HUES48 (cell line): ENCODE measurements around the gene ACOXL.

Experiments used
- H3K27ac ChIP-seq: one replicate; pipeline ENCODE4 v1.7.0; 2013; ENCODE audit warnings: low read depth, low read length, inconsistent platforms
- H3K27me3 ChIP-seq: 2 replicates; pipeline ENCODE4 v1.6.1; 2013; ENCODE audit warnings: mild to moderate bottlenecking, low read length; ENCODE audit not compliant: control insufficient read depth, insufficient read depth
- H3K36me3 ChIP-seq: 2 replicates; pipeline ENCODE4 v1.6.1; 2013; ENCODE audit warnings: low read length; ENCODE audit not compliant: control insufficient read depth, insufficient read depth
- H3K4me1 ChIP-seq: 2 replicates; pipeline ENCODE4 v1.6.1; 2013; ENCODE audit warnings: mild to moderate bottlenecking, low read length; ENCODE audit not compliant: control insufficient read depth, insufficient read depth
- H3K4me3 ChIP-seq: 2 replicates; pipeline ENCODE4 v1.5.1; 2013; ENCODE audit warnings: mild to moderate bottlenecking, low read depth, low read length
- H3K9ac ChIP-seq: 2 replicates; pipeline ENCODE4 v1.6.1; 2013; ENCODE audit warnings: mild to moderate bottlenecking, low read depth, low read length, moderate library complexity
- H3K9me3 ChIP-seq: 2 replicates; pipeline ENCODE4 v1.6.1; 2013; ENCODE audit warnings: low read length; ENCODE audit not compliant: control insufficient read depth, insufficient read depth

The ACOXL gene

DNA sequence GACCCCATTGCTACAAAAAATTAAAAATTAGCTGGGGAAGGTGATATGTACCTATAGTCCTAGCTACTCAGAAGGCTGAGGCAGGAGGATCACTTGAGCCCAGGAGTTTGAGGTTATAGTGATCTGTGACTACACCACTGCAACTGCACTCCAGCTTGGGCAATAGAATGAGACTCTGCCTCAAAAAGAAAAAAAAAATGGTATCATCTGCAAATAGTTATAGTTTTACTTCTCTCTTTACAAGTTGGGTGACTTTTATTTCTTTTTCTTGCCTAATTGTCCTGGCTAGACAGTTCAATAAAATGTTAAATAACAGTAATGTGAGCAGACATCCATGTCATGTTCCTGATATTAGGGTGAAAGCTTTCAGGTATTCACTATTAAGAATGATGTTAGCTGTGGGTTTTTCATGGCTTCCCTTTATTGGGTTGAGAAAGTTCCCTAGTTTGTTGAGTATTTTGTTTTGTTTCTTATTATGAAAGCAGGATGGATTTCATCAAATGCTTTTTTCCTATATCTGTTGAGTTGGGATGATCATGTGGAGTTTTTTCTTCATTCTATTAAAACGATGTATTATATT is 24.9 kb upstream of the ACOXL start:
- Histone ChIP-seq H3K27ac (no peak overlapping the region), H3K27me3 (no peaks in the 10 kb centered on the region; the same call in 1 of the 2 replicates), H3K9me3 (no peaks in the 10 kb centered on the region), H3K36me3 (no peaks in the 10 kb centered on the region), H3K4me3 (no peak overlapping the region), H3K4me1 (peaks cover 18% of the 10 kb centered on the region), H3K9ac (no peak overlapping the region)

DNA sequence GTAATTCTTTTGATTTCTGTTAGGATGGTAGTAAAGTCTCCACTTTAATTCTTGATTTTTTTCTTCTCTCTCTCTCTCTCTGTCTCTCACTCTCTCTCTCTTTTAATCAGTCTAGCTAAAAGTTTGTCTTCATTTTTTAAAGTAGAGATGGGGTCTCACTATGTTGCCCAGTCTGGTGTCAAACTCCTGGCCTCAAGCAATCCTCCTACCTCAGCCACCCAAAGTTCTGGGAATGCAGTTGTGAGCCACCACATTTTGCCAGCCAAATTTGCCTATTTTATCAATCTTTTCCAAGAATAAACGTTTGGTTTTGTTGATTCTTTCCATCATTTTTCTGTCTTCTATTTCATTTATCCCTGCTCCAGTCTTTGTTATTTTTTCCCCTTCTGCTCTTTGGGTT is 23.9 kb upstream of the ACOXL start:
- H3K4me3 ChIP-seq: no peak overlapping the region
- H3K27me3 ChIP-seq: no peaks in the 10 kb centered on the region; the same call in 1 of the 2 replicates
- H3K36me3 ChIP-seq: no peaks in the 10 kb centered on the region

DNA sequence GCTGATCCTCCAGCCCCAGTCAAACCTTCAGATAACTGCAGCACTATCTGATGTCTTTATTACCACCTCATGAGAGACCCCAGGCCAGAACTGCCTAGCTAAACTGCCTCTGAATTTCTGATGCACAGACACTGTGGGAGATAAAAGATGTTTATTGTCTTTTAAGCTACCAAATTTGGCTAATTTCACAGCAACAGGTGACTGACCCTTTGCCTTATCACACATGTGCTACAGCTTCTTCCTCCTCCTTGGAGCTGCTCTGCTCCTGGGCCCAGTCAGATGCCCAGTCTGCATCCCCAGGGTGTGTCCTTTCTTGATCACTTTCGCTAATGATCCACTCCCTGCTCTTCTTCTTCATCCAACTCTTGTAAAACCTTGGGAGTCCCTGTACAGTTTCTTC is 19.6 kb upstream of the ACOXL start:
- H3K4me3 ChIP-seq: no peak overlapping the region
- no peak overlapping the region for H3K9ac ChIP-seq
- H3K4me1 ChIP-seq: no peaks in the 10 kb centered on the region
- H3K9me3 ChIP-seq: no peaks in the 10 kb centered on the region
- H3K36me3 ChIP-seq: no peaks in the 10 kb centered on the region
- H3K27me3 ChIP-seq: no peaks in the 10 kb centered on the region; the same call in 1 of the 2 replicates
- H3K27ac ChIP-seq: no peak overlapping the region

More for the DNA sequence above, 23.9 kb upstream of the ACOXL start:
- H3K27ac ChIP-seq: no peak overlapping the region
- H3K9ac ChIP-seq: no peak overlapping the region
- H3K9me3 ChIP-seq: no peaks in the 10 kb centered on the region
- H3K4me1 ChIP-seq: peaks cover 8% of the 10 kb centered on the region

DNA sequence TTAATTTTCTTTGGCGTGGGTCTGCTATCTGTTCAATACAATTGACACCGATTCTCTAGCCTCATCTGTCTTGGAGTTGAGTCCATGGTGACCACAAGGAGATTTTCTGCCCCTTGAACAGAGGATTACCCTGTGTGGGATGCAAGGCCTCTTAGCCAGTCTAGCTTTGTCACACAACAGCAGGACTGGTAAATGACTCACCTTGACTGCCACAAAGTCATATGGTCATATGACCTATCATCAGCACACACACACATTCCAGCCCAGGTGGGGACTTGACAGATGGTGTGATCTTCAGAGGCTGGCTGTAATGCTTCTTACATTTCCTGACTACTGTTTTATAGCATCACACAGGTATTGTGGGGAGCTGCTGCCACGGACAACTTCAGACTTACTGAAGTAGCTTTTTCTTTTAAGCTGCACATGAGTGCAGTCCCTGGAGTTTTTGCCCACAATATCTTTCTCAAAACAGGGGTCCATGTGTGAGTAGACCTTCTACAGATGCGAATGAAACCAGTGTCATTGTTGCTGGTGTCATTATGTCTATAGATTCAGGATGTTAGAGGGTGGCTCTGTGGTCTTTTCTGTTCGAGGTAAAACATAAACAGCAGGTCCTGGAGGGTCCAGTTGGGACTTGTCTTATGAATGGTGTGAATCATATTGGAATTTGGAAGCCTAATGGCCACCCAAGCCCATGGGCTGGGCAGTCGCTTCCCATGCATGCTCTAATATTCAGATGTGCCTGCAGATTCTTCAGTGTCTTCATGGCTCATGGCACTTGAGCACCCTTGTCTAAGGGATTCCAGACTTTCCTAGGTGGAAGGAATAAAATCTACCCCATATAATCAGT is 18.6 kb upstream of the ACOXL start:
- no peaks in the 10 kb centered on the region for H3K9me3 ChIP-seq
- no peaks in the 10 kb centered on the region for H3K36me3 ChIP-seq
- no peak overlapping the region for H3K4me3 ChIP-seq
- no peaks in the 10 kb centered on the region; the same call in 1 of the 2 replicates for H3K27me3 ChIP-seq
- no peak overlapping the region for H3K27ac ChIP-seq
- no peaks in the 10 kb centered on the region for H3K4me1 ChIP-seq
- no peak overlapping the region for H3K9ac ChIP-seq

DNA sequence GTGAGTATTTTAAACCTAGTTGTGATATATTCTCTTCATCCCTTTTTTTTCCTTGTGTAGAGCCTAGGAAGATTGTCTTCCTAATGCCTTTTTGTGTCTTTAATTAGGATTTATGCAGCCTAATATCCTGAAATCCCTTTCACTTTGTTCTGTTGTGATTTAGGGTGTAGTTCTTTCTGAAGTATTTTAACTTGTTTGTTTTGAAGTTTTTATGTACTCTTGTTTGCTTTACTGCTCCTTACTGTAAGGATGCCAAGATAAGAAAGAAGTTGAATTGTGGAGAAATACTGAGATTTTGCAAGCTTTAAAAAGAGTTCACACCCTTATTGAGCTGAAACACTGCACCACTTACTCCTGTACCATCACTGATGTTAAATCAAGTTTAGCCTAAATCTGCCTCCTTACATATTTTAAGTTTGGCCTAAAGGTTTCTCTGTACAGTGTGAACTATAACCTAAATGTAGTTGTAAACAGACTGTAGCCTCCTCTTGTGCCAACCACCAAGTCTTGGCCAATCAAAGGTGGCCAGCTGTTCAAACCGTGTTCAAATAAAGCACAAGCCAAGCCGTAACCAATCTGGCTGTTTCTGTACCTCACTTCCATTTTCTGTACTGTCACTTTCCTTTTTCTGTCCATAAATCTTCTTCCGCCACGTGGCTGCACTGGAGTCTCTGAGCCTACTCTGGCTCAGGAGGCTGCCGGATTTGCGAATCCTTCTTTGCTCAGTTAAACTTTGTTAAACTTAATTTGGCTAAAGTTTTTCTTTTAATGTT is 17.7 kb upstream of the ACOXL start:
- Histone ChIP-seq H3K27me3 (no peaks in the 10 kb centered on the region; the same call in 1 of the 2 replicates), H3K36me3 (no peaks in the 10 kb centered on the region), H3K27ac (no peak overlapping the region), H3K4me1 (no peaks in the 10 kb centered on the region), H3K4me3 (no peak overlapping the region), H3K9ac (no peak overlapping the region), H3K9me3 (no peaks in the 10 kb centered on the region)

DNA sequence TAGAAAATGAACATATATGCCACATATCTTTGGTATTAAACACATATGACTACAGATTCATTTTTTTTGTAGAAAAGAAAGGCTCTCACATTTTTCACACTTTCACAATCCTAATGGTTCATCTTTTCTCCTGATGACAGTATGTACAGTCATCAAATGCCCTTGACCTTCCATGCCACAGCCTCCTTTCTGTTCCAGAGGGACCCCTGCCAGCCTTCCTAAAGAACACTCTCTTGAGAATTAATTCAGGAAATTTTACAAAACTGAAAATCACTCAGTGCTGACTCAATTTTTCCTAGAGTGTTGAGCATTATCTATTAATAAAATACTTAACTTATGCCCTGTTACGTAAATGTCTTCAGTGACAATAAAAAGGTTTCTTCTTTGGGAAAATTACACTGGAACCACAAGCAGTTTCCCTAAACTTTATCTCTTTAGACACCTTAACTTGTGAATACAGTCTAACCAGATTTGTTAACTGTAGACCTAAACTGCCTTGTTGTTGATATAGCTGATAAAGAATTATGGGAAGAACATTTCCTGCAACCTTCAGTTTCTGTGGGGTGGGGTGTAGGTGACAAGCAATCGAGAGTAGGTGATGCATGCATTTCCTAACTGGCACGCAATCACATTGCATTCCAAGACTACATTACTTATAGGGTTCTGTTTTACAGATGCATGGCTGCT is 15.3 kb upstream of the ACOXL start:
- H3K27ac ChIP-seq: no peak overlapping the region
- H3K36me3 ChIP-seq: no peaks in the 10 kb centered on the region
- H3K9ac ChIP-seq: no peak overlapping the region
- no peaks in the 10 kb centered on the region for H3K27me3 ChIP-seq
- H3K4me1 ChIP-seq: no peaks in the 10 kb centered on the region
- no peaks in the 10 kb centered on the region for H3K9me3 ChIP-seq
- H3K4me3 ChIP-seq: no peak overlapping the region

DNA sequence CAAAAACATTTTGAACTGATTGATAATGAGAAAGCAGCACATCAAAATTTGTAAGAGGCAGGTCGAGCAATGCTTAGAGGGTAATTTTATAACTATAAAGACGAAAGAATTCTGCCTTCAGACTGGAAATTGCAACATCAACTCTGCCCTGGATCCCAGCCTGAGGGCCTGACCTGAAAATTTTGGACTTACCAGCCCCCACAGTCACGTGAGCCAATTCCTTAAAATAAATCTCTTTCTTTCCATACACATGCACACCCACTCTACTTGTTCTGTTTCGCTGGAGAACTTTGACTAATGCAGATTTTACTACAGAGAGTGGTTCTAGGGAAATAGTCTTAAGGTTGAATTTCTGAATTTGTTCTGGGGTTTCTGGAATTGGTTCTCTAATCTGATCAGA is 14.6 kb upstream of the ACOXL start:
- Histone ChIP-seq H3K27ac (no peak overlapping the region), H3K36me3 (no peaks in the 10 kb centered on the region), H3K9ac (no peak overlapping the region), H3K4me3 (no peak overlapping the region), H3K9me3 (no peaks in the 10 kb centered on the region), H3K27me3 (no peaks in the 10 kb centered on the region), H3K4me1 (no peaks in the 10 kb centered on the region)

DNA sequence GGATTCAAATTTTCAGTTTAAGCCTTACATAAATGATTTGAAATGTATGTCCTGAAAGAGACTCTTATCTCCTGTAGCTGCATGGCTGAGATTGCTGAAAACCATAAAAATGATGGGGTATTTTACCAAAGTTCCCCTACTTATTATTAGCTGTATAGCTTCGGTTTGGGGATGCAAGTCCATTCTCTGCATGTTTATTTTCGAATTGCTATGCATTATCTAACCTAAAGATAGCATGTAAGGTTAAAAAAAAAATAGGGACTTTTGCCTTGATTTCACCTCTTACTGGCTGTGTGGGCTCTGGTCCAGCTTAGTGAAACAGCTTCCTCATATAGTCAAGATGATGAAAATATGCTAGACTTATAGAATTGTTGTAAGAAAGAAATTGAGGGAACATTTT is 14.0 kb upstream of the ACOXL start:
- Histone ChIP-seq H3K4me3 (no peak overlapping the region), H3K9ac (no peak overlapping the region), H3K36me3 (no peaks in the 10 kb centered on the region), H3K27ac (no peak overlapping the region), H3K27me3 (no peaks in the 10 kb centered on the region), H3K4me1 (no peaks in the 10 kb centered on the region), H3K9me3 (no peaks in the 10 kb centered on the region)

DNA sequence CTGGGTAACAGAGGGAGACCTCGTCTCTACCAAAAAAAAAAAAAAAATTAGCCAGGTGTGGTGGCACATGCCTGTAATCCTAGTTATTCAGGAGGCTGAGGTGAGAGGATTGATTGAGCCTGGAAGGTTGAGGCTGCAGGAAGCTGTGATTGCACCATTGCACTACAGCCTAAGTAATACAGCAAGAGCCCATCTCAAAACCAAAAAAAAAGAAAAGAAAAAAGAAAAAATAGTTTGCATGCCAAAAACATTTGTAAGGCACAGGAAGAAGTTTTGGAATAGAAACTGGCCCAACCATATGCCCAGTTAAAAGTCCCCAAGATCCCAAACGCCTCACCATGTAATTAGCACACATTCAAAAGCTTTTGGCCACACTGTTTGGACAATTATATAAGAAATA is 13.4 kb upstream of the ACOXL start:
- H3K9ac ChIP-seq: no peak overlapping the region
- H3K36me3 ChIP-seq: no peaks in the 10 kb centered on the region
- no peaks in the 10 kb centered on the region for H3K4me1 ChIP-seq
- no peak overlapping the region for H3K27ac ChIP-seq
- no peaks in the 10 kb centered on the region for H3K27me3 ChIP-seq
- no peaks in the 10 kb centered on the region for H3K9me3 ChIP-seq
- no peak overlapping the region for H3K4me3 ChIP-seq

DNA sequence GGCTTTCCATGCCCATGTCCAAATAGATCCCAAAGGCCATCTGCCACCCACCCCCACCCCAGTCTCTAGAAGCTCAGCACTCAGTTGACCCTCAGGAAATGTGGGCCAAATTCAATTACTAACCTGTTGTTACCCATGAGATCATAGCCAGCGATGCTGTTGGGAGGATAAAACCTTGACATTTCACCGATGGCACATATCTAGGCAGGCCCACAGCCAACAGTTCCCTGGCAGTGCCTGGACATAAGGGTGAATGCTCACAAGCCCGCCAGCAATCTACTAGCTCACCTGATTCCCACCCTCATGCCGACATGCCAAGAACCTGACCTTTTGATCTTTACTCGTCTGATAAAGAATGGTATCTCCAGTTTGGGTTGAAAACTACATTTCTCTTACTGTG is 11.8 kb upstream of the ACOXL start:
- H3K36me3 ChIP-seq: no peaks in the 10 kb centered on the region
- no peak overlapping the region for H3K27ac ChIP-seq
- H3K4me1 ChIP-seq: no peaks in the 10 kb centered on the region

More for the DNA sequence above, 11.8 kb upstream of the ACOXL start:
- Histone ChIP-seq H3K9ac (no peak overlapping the region), H3K27me3 (no peaks in the 10 kb centered on the region), H3K4me3 (no peak overlapping the region), H3K9me3 (no peaks in the 10 kb centered on the region)
